Ishikawa (cell line): Measurements from ENCODE around the gene LSMEM2.

Experiments
- CEBPB ChIP-seq: IDR thresholded peaks from 2 replicates; pipeline ENCODE4 v1.6.1; 2012
- CREB1 ChIP-seq: IDR thresholded peaks from 2 replicates; pipeline ENCODE4 v1.6.1; 2012; ENCODE audit warnings: low read depth
- EGR1 ChIP-seq: IDR thresholded peaks from 2 replicates; pipeline ENCODE4 v1.6.1; 2012
- EP300 ChIP-seq: IDR thresholded peaks from 2 replicates; pipeline ENCODE4 v1.6.1; 2012; ENCODE audit warnings: borderline replicate concordance
- FOXM1 ChIP-seq: IDR thresholded peaks from 2 replicates; pipeline ENCODE4 v1.6.1; 2012; ENCODE audit warnings: low read depth, borderline replicate concordance
- NFIC ChIP-seq: IDR thresholded peaks from 2 replicates; pipeline ENCODE4 v1.6.1; 2012
- RAD21 ChIP-seq: IDR thresholded peaks from 2 replicates; pipeline ENCODE4 v1.6.1; 2012; ENCODE audit warnings: low read depth
- REST ChIP-seq: IDR thresholded peaks from 2 replicates; pipeline ENCODE4 v1.6.1; 2012; ENCODE audit warnings: low read depth, mild to moderate bottlenecking
- TAF1 ChIP-seq: IDR thresholded peaks from 2 replicates; pipeline ENCODE4 v1.6.1; 2012; ENCODE audit warnings: low read depth, mild to moderate bottlenecking
- TCF12 ChIP-seq: IDR thresholded peaks from 2 replicates; pipeline ENCODE4 v1.6.1; 2012; ENCODE audit warnings: low read depth
- TEAD4 ChIP-seq: IDR thresholded peaks from 2 replicates; pipeline ENCODE4 v1.6.1; 2012
- USF1 ChIP-seq: IDR thresholded peaks from 2 replicates; pipeline ENCODE4 v1.6.1; 2012
- YY1 ChIP-seq: IDR thresholded peaks from 2 replicates; pipeline ENCODE4 v1.6.1; 2012; ENCODE audit warnings: low read depth
- ZBTB7A ChIP-seq: IDR thresholded peaks from 2 replicates; pipeline ENCODE4 v1.6.1; 2012; ENCODE audit warnings: low read depth
- TF ChIP-seq, protein P1 (sequence below): IDR thresholded peaks from 2 replicates; pipeline ENCODE4 v1.6.1; 2012

LSMEM2 gene

DNA sequence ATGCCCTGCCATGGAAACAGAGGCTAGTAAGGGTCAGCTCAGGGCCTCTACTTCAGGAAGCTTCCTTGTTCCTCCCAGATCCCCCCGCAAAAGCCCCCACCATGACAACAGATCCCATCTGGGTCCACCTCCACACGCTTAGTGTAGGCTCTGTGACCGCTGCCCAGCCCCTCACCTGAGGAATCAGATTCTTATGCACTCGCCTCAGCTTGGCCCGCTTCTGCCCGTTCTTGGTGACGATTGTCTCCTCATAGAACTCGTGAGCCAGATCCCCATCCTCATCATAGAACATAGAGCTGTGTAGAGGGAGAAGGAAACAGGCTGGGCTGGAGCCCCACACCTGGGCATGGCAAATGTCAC, 47.3 kb downstream of the LSMEM2 start:
- TF ChIP-seq EGR1 (no peak), TAF1 (no peak), CEBPB (no peak), EP300 (no peak), TCF12 (no peak), ZBTB7A (no peak), TEAD4 (no peak), FOXM1 (no peak), RAD21 (no peak), YY1 (no peak), NFIC (no peak)
- TF ChIP-seq, protein P1, sequence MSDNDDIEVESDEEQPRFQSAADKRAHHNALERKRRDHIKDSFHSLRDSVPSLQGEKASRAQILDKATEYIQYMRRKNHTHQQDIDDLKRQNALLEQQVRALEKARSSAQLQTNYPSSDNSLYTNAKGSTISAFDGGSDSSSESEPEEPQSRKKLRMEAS, result no peak

DNA sequence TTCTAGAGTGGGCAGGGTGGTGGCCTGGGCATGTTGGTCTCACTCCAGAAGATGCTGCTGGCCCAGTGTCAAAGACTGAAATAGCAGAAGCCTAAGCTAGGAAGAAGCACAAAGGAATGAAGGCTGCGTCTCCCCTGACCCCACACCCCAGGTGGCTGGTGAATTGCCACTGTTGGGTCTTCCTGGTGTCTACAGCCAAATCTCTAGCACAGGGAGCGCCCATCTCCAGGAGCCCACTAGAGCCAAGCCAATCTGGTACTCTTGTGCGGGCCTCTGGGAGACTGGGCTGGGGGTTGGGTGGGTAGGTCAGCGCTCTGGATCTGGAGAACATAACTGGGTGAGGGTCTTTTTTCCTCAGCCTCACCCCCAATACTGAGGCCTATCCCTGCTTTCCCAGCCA, 48.2 kb downstream of the LSMEM2 start:
- TF ChIP-seq TEAD4, result no peak
- TF ChIP-seq USF1, result no peak
- TF ChIP-seq TCF12, result no peak
- TF ChIP-seq EGR1, result no peak
- TF ChIP-seq TAF1, result no peak
- TF ChIP-seq FOXM1, result no peak
- TF ChIP-seq, protein P1, result no peak
- no peak for TF ChIP-seq RAD21
- no peak for TF ChIP-seq EP300
- TF ChIP-seq NFIC, result no peak
- TF ChIP-seq ZBTB7A, result no peak
- TF ChIP-seq REST, result no peak

- 0 out of 2 replicates have a peak, but pooled peaks have one; percentile 29 for TF ChIP-seq TCF12
- TF ChIP-seq TEAD4, result no peak
- peak; percentile 76; the same call in 1 of the 2 replicates for TF ChIP-seq TAF1
- TF ChIP-seq USF1, result no peak
- TF ChIP-seq RAD21, result no peak
- no peak for TF ChIP-seq REST
- TF ChIP-seq CREB1, result peak; percentile 75
- peak; percentile 58 for TF ChIP-seq EP300
- 0 out of 2 replicates have a peak, but pooled peaks have one; percentile 63 for TF ChIP-seq YY1
- no peak for TF ChIP-seq CEBPB
- TF ChIP-seq EGR1, result peak; percentile 40; the same call in 1 of the 2 replicates
- no peak for TF ChIP-seq FOXM1
- TF ChIP-seq, protein P1, result peak; percentile 78
- TF ChIP-seq NFIC, result no peak
- TF ChIP-seq ZBTB7A, result no peak
These were observed 49.2 kb downstream of the LSMEM2 start, which contains the start of gene TUSC2 for GRCh38 chr3:50327943-50328691. TSS of gene TUSC2 (minus strand) at chr3:50328223. CDS start at chr3:50328099, 124 bp downstream.

- TF ChIP-seq ZBTB7A (no peak), EGR1 (no peak), EP300 (no peak)
These were observed 51.4 kb downstream of the LSMEM2 start for GRCh38 chr3:50330330-50330729.

GRCh38 chr3:50331364-50331907, 52.5 kb downstream of the LSMEM2 start:
- TF ChIP-seq YY1, result no peak
- TF ChIP-seq RAD21, result no peak
- no peak for TF ChIP-seq FOXM1
- no peak for TF ChIP-seq CEBPB
- no peak for TF ChIP-seq NFIC
- no peak for TF ChIP-seq TCF12
- TF ChIP-seq EGR1, result no peak
- TF ChIP-seq TAF1, result no peak
- TF ChIP-seq CREB1, result no peak
- no peak for TF ChIP-seq USF1
- TF ChIP-seq TEAD4, result no peak
- TF ChIP-seq ZBTB7A, result no peak
- TF ChIP-seq EP300, result no peak
- TF ChIP-seq REST, result no peak
